ENCODE measurements around the gene STAB1. TPM values are rescaled to one million over a fixed set of nuclear protein-coding genes. Genes with fewer than 3 reads are reported as not detected.

The STAB1 gene
- total RNA-seq, 1 donor from 2014 or later: 0.12 TPM

- intact Hi-C loops (cut with micrococcal nuclease): loop anchor here (10.0 kb wide), 1 partner anchor 513 kb away; the partner anchor contains the start of gene SFMBT1
Observed at GRCh38 chr3:52531860-52532516, 36.9 kb downstream of the STAB1 start.

GRCh38 chr3:52532517-52532837 lies 37.3 kb downstream of the STAB1 start:
- intact Hi-C loops (cut with micrococcal nuclease): loop anchor here (10.0 kb wide), 1 partner anchor 512 kb away; the partner anchor contains the start of gene SFMBT1

DNA sequence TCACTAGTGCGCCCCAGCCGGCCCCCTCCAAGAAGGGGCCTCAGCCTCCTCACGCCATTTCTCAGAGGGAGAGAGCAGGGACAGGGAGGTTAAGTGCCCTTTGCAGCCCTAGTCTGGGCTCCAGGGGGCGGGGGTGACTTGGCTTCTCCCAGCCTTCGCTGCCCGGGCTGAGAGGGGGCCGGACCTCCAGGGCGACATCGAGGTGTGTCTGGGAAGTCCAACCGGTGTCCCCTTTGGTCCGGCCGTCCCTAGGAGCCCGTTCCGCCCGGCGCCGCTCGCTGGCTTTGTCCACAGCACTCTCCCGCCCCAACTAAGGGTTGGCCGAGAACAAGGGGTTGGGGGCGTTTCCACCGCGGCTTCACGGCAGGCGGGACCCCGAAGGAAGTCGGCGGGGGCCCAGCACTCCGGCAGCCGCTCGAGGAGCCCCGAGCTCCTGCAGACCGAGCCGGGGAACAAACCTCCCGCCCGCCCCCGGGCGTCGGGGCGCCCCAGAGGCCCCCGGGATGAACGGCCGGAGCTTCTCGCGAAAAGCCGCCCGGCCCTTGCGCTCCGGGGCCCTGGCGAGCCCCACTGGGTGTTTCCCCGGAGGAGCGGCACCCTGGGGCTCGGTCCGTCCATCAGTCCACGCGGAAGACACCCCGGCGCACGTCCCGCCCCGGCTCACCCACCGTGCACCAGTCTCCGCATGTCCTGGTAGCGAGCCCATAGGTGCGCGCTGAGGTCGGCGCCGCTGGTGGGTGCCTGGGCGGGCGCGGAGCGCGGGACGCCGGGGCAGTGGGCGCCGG lies 37.9 kb downstream of the STAB1 start:
- intact Hi-C loops (cut with micrococcal nuclease): loop anchor here (10.0 kb wide), 1 partner anchor 512 kb away; the partner anchor contains the start of gene SFMBT1

GRCh38 chr3:52533623-52534280 lies 38.6 kb downstream of the STAB1 start, which contains the start of gene NT5DC2:
TSS of gene NT5DC2 (minus strand) at chr3:52533857. CDS start at chr3:52533737, 120 bp downstream.
- intact Hi-C loops (cut with micrococcal nuclease): loop anchor here (10.0 kb wide), 1 partner anchor 511 kb away; the partner anchor contains the start of gene SFMBT1

DNA sequence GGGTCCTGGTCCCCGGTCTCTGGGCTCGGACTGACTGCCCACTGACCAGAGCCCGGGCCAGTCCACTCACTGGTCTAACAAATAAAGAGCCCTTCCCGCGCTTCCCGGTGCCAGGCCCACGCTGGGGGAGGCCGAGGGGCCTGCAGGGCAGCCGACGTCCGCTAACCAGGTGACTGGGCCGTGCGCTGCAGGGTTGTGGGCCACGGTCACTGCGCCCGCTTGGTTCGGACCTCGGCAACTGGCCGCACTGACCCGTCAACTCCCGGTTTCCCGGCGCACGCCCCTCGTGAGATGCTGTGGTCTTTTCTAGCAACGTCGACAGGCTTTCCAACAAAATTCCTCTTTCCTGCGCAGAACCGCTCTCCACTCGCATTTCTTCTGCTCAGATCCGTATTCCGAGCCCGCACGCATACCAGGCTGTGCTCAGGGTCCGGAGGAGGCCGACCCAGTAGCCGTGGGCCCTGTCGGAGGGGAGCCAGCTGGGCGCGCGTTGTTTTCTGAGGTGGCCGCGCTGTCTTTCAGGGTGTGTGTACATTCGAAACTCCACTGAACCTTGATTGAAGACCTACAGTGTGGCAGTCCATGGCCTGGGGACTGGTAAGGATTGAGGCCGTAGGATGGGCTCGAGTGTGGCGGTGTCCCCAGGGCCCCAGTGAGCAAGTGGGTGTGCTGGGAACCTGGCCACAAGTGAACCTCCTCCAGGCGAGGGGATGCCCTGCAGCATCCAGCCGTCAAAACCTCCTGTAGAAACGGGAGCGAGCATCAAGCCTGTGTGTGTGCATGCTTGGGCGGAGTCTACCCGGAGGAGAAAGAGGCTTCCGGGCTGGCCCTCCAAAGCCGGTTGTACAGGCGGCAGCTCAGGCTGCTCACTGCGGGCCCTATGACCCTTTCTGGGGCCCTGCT lies 39.4 kb downstream of the STAB1 start:
- intact Hi-C loops (cut with micrococcal nuclease): loop anchor here (5.0 to 10.0 kb wide), 4 partner anchors 363 to 862 kb away; partner anchors contain the start of genes RPL29, SFMBT1, STIMATE and TEX264

DNA sequence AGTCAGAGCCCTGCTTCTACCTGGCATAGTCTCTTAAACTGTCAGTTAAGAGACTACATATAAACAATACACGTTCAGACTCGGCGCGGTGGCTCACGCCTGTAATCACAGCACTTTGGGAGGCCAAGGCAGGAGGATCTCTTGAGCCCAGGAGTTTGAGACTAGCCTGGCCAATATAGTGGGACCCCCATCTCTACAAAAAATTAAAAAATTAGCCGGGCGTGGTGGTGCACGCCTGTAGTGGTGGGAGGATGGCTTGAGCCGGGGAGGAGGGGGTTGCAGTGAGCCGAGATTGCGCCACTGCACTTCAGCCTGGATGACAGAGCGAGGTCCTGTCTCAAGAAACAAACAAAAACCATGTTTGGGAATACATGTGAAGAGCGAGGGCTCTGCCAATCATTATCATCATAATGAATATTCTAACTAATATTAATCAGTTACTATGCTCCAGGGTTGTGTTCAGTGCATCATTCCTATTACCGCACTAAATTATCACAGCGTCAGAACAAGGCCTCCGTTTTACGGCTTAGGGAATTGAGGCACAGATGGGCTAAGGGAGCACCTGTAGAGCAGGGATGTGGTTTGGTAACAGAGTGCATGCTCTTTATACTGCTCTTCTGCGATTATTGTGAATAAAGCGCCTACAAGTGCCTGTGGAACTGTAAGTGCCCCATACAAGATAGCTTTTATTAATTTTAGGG lies 40.4 kb downstream of the STAB1 start:
- intact Hi-C loops (cut with micrococcal nuclease): loop anchor here (1.0 to 10.0 kb wide), 14 partner anchors 80 to 863 kb away; partner anchors contain the start of genes ALAS1, DCP1A, NISCH and PBRM1

DNA sequence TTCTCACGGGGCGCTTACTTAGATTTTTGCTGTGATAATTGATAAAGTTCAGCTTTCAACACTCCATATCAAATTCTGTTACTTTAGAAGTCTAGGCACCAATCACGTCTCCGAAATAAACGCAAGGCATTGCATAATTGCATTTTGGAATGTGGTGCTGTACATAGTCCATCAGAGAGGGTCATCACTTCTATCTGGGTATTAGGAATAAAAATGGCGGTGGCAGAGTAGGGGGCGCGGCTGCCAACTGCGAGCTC lies 40.9 kb downstream of the STAB1 start:
- intact Hi-C loops (cut with micrococcal nuclease): loop anchor here (1.0 to 10.0 kb wide), 14 partner anchors 81 to 864 kb away; partner anchors contain the start of genes ALAS1, DCP1A, NISCH and PBRM1

DNA sequence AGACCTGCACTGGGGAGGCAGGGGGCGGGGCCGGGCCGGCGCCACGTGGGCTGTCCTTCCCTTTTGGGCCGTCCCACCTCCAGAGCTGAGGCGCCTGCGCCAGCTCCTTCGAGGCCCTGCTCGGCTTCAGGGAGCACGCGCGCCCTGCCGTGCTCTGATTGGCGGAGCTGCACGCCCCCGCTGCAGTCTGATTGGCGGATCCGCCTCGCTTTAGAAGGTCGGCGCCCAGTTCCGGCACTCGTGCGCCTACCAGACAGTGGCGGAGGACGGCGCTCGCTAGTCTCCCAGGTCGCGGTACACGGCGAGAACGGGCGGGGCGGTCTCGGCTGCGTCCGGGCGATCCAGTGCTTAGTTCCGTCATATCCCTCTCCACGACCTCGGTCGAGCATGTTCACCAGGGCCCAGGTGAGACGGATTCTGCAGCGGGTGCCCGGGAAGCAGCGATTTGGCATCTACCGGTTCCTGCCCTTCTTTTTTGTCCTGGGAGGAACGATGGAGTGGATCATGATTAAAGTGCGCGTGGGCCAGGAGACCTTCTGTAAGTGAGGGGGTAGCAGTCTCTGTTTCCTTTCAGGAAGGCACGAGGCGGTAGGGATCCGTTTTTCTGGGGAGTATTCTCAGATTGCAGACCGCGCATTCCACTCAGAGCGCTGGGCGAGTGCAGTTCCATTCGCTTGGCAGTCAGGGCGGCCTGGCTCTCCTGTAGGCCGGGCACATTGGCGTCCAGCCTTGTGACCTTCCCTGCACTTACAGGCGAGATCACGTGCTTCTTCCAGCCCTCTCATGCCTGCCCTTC lies 41.4 kb downstream of the STAB1 start, which contains the start of gene UQCC5:
Gene UQCC5, plus strand, starts transcription at position 237 of the 796 bp plus-strand sequence. Its CDS starts 151 bp downstream, at position 388.
- intact Hi-C loops (cut with micrococcal nuclease): loop anchor here (1.0 to 10.0 kb wide), 14 partner anchors 81 to 864 kb away; partner anchors contain the start of genes ALAS1, DCP1A, NISCH and PBRM1

DNA sequence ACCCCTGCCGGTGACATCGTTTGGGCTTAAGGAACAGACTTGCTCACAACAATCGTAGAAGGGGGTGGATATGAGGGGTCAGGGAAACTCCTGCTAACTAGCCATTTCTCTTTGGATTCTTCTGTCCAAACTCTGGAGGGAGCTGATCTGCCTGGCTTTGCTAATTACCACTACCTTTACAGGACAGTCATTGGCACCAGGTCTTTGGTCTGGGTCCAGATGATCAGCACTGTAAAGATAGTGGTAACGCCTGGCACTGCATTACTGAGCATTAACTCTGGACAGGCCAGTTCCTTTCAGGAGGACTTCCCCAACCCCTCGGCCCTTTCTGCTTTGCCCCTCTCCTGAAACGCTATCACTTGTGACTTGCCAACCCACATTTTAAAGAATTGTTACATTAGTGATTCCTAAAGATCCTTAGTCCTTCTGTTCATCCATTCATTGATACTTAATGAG lies 42.1 kb downstream of the STAB1 start:
- intact Hi-C loops (cut with micrococcal nuclease): loop anchor here (2.0 to 10.0 kb wide), 9 partner anchors 296 to 865 kb away; partner anchors contain the start of genes ALAS1, DCP1A, RPL29 and SFMBT1

GRCh38 chr3:52537726-52538421 lies 42.7 kb downstream of the STAB1 start:
- intact Hi-C loops (cut with micrococcal nuclease): loop anchor here (2.0 to 10.0 kb wide), 9 partner anchors 297 to 866 kb away; partner anchors contain the start of genes ALAS1, DCP1A, RPL29 and SFMBT1

DNA sequence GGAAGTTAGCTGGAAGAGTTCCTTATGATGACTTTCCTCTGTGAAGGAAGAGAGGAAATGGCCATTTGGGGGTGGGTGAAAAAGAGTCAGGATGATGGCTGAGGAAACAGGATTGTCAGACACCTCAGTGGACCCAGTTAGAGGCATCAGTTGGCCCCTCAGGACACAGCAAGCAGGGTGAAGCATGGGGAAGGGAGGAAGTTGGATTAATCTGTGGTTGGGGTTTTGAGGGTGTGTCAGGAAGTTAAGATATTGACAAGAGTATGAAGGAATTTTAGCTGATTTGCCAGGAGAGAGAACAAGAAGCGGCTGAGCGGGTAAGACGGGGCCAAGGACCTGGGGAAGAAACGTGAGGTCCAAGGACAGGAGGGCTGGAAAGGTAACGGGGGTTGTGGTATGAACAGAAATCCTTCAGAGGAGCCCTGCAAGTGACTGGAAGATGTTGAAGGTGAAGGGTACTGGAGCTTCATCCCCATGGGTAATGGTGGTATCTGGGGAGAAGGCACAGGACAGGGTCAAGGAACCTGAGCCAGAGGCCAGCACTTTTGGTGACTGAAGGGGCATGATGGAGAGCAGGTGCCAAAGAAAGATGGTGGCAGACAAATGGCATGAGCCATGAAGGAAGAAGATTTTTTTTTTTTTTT lies 44.0 kb downstream of the STAB1 start:
- intact Hi-C loops (cut with micrococcal nuclease): loop anchor here (5.0 to 10.0 kb wide), 4 partner anchors 358 to 867 kb away; partner anchors contain the start of genes RPL29, SFMBT1, STIMATE and TEX264

GRCh38 chr3:52541050-52541449 lies 45.9 kb downstream of the STAB1 start:
- intact Hi-C loops (cut with micrococcal nuclease): no loop called here

DNA sequence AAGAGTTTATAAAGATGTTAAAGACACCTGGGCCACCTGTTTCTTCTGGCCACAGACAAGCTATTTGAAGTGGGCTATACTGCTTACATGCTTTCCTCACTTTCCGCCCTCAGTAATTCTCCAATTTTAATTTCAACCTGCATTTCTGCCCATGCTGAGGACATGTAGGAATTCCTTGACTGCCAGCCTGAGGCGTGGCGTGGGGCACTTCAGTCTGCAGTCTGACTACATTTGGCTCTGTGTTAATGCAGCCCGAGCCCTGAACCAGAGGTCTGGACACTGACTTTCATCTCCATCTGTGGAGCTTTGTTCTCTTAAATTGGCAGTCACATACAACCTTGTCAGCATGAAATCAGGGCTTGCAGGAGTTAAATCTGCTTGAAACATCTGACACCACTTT lies 49.8 kb downstream of the STAB1 start:
- intact Hi-C loops (cut with micrococcal nuclease): no loop called here

GRCh38 chr3:52546111-52546901 lies 51.2 kb downstream of the STAB1 start:
- intact Hi-C loops (cut with micrococcal nuclease): no loop called here

GRCh38 chr3:52547143-52547542 lies 52.0 kb downstream of the STAB1 start:
- intact Hi-C loops (cut with micrococcal nuclease): no loop called here

DNA sequence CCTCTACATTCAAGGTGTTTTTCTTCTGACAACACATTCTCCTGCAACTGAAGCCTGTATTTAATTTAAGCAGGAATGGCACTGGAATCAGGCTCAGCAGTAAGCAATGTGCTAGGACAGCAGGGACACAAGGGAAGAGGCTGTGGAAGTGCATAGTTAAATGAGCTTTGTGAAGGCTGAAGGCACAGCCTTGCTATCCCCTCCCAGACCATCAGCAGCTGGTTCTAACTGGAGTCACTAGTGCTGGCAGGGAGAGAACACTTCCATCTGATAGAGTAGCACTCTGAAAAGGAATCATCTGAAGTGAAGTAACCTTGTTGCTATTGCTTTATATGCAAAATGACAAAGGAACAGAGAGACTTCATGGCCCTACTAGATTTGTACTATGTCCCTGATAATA lies 56.0 kb downstream of the STAB1 start:
- intact Hi-C loops (cut with micrococcal nuclease): no loop called here

DNA sequence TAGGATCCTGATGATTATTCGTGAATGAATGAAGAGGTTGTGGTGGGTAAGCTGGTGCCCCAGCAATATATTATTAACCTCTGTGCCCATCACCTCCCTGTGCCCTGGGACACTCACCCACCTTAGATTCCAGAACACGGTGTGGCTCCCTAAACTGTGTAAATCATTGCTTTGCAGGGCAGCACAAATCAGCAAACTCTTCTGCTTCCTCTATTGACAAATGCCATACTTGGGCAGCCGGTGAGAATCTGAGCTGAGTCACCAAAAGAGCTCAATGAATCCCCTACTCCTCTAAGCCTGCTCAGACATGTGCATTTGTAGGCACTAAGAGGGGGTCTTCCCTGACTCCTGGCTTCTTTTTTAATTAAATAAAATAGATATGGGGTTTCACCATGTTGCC lies 57.0 kb downstream of the STAB1 start:
- intact Hi-C loops (cut with micrococcal nuclease): no loop called here
